GM19397 (cell line): ENCODE results near the gene MYO1F.
"Not testable (repeated sequence)": the region's sequence is repeated elsewhere in the genome, so short reads cannot be mapped to it uniquely, and the experiment has no call there.

Source experiments
- ATAC-seq: cut with Tn5 transposase; IDR thresholded peaks from one replicate; pipeline ENCODE4 v1.9.1; 2021; ENCODE audit warnings: mild to moderate bottlenecking, moderate library complexity; ENCODE audit not compliant: unreplicated experiment

MYO1F gene

GRCh38 chr19:8567522-8568172, 9.6 kb downstream of the MYO1F start:
- no peak for ATAC-seq

DNA sequence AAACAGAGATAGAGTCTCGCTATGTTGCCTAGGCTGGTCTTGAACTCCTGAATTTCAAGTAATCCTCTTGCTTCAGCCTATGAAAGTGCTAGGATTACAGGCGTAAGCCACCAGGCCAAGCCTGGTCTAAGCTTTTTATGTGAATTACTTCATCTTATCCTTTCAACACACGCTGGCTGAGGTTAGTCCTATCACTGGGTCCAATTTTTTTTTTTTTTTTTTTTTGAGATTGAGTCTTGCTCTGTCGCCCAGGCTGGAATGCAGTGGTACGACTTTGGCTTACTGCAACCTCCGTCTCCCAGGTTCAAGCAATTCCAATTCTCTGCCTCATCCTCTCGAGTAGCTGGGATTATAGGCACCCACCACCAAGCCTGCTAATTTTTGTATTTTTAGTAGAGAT, 10.4 kb downstream of the MYO1F start:
- ATAC-seq: no peak

GRCh38 chr19:8564866-8565265, 12.4 kb downstream of the MYO1F start:
- not testable (repeated sequence) for ATAC-seq

DNA sequence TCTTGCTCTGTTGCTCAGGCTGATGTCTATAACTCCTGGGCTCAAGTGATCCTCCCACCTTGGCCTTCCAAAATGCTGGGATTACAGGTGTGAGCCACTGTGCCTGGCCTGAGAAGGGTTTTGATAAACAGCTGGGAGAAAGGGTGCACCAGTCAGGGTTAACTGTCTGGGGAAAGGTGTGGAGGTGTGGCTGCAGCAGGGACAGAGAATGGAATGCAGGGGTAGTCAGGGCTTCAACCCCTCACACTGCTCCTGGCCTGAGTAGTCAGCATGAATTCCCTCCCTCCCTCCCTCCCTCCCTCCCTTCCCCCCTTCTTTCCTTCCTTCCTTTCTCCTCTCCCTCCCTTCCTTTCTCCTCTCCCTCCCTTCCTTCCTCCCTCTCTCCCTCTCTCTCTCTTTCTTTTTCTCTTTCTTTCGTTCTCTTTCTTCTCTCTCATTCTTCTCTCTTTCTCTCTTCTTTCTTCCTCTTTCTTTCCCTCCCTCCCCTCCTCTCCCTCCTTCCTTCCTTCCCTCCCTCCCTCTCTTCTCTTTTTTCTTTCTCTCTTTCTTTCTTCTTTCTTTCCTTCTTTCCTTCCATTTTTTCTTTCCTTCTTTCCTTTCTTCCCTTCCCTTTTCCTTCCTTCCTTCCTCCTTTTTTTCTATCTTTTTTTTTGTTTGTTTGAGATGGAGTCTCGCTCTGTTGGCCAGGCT, 16.0 kb downstream of the MYO1F start:
- ATAC-seq: no peak

GRCh38 chr19:8558325-8558724, 18.9 kb downstream of the MYO1F start:
- ATAC-seq: no peak

GRCh38 chr19:8557642-8558238, 19.5 kb downstream of the MYO1F start:
- ATAC-seq: no peak

DNA sequence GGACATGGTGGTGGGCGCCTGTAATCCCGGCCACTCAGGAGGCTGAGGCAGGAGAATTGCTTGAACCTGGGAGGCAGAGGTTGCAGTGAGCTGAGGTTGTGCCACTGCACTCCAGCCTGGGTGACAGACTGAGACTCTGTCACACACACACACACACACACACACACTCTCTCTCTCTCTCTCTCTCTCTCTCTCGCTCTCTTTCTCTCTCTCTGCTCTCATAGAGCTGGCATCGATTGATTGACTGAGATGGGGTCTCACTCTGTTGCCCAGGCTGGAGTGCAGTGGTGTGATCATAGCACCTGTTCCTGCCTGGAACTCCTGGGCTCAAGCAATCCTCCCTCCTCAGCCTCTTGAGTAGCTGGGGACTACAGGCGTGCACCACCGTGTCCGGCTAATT, 23.5 kb downstream of the MYO1F start:
- not testable (repeated sequence) for ATAC-seq

DNA sequence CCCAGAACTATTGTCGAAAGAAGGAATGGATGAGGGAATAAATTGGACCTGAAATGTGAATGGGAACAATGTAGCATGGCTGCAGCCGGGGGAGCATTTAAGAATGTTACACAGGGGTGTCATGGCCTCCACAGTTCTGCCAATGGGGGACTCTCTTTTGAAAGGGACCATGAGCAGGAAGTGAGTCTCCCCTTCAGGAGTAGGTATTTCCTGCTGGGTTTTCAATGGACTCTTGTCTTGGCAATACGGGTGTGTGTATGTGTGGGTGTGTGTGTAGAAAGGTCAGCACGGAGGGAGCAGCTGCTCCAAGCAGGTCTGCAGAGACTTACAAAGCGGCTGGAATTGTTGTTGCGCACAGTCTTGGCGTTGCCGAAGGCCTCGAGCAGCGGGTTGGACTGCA, 24.4 kb downstream of the MYO1F start:
- ATAC-seq: no peak

DNA sequence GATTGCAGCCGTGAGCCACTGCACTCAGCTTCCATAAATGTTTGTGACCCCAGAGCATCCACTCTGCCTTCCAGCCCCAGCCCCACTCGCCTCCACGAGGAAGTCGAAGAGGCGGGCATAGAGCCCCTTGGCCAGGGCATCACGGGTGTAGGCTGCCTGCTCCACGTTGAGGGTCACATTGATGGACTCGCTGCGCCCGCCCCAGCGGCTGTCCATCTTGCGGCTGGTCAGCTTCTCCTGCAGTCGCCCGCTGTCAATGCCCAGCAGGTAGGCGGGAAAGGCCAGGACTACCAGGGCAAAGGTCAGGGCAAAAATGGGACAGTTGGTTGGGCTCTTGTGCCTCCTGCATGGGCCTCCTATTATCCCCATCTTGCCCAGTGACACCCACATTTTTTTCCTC, 27.2 kb downstream of the MYO1F start:
- no peak for ATAC-seq

DNA sequence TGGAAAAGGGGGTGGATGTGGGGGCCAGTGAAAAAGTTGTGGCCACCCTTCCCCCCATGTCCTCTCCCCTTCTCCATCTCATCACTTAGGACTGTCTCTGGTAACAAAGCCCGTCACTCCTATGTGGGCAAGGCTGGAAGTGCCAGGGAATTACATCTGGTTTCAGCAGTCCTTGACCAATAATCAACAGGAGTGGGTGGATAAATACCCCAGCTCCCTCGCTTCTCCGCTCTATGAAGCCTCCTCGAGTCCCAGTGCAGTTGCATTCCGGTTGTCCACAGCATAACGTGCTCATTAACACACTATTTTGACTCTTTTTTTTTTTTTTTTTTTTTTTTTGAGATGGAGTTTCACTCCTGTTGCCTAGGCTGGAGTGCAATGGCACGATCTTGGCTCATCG, 31.5 kb downstream of the MYO1F start:
- ATAC-seq: no peak

GRCh38 chr19:8544168-8544567, 33.1 kb downstream of the MYO1F start:
- no peak for ATAC-seq

GRCh38 chr19:8539621-8540149, 37.6 kb downstream of the MYO1F start:
- ATAC-seq: no peak

DNA sequence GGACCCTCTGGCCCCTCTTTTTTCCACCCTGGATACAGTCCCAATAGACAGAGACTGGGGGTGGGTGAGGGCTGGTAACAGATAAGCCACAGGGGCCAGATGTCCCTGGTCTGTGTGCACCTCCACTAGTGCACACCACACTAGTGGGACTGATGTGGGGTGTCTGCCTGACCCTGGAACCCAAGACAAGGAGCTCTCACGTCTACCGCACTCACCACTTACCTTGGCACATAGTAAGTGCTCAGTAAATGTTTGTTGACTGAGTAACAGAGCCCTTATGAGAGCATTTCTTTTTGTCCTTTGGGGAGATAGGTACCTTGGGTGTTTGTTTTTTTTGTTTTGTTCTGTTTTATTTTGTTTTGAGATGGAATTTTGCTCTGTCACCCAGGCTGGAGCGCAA, 40.1 kb downstream of the MYO1F start:
- no peak for ATAC-seq

DNA sequence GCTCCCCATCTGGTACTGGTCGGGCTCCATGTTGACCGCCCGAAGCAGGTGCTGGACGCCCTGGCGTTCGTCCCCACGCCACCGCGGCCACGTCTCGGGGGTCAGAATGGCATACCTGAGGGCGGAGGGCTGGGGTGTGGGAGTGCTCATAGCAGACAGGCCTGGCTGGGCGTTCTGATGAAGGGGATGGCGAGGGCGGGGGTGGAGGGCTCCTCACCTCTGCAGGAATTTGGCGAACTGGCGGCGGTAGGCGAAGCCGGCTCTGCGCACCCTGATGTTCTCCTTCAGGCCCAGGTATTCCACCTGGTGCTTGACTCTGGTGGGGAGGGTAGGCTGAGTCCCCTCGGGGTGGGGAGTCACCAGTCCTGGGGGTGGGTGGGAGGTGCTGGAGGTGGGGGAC, 41.0 kb downstream of the MYO1F start:
- no peak for ATAC-seq

DNA sequence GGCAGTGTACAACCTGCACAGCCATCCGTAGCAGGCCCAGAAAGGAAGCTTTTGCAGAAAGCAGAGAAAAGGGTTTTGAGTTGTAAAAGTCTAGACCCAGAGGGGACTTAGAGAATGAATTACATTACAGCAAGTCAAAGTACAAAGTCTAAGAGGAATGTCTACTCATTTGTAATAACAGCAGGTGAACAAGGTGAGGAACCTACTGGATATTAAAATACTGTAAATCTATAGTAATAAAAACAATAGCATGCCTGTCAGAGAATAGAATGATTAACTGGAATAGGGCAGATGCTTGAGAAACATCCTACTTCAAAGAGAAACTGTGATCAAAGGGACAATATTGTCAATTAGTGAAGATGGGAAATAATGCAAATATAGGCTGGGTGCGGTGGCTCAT, 45.0 kb downstream of the MYO1F start:
- no peak for ATAC-seq

DNA sequence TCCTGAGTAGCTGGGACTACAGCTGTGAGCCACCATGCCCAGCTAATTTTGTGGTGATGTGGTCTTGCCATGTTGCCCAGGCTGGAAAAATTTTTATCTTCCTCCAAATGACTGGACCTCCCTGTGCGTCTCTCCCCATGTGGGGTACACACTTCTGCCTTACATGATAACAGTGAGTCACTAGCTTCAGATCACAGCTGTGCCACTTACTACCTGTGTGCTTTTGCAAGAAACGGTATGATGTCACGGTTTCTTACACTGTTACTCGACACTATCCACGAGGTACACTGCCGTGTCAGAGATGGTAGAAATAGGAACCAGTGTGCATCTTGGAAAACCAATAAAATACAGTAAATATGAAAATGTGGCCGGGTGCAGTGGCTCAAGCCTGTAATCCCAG, 45.8 kb downstream of the MYO1F start:
- ATAC-seq: no peak

GRCh38 chr19:8530061-8530679, 47.1 kb downstream of the MYO1F start:
- no peak for ATAC-seq

- ATAC-seq: no peak
Measured at GRCh38 chr19:8529369-8530006, 47.8 kb downstream of the MYO1F start.

- no peak for ATAC-seq
Measured at GRCh38 chr19:8528500-8528899, 48.7 kb downstream of the MYO1F start.

DNA sequence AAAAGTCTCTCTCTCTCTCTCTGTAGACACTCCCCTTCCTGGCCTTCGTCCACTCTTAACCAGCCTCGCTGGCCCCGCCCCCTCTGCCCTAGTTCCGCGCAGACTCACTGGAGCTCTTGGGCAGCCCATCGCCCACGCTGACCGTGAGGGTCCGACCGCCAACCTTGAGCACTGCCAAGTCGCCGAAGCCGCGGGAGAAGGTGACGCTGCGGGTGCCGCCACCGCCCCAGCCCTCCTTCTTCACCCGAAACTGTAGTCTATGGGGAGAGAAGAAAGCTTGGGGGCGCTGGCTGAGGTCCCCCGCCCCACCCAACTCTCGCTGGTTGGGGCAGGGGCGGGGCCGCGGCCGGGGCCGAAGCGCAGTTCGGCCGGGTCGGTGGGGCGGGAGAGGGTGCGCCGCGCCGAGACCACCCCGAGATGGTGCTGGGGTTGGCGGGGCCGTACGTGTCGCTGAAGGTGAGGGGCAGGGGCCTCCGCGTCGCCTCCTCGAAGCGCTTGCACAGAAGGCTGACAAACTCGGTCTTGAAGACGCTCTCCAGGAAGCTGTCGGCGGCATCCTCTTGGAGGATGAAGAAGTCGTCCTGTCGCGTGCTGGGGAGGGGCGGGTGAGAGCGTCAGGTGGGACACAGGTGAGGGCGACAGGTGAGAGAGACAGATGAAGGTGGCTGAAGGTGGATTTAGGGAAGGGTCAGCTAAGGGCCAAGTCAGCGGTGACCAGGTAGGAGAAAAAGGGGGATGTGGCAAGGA, 50.7 kb downstream of the MYO1F start:
- ATAC-seq: no peak

- ATAC-seq: no peak
Measured at GRCh38 chr19:8525401-8525684, 51.9 kb downstream of the MYO1F start.
